Effector CD8-positive, alpha-beta T cell (primary cell): Measurements from ENCODE around the gene NR6A1.

Experiments
- DNase-seq: peaks from one replicate; lab custom pipeline; 2025; lab: John Stamatoyannopoulos, UW

Gene NR6A1

DNA sequence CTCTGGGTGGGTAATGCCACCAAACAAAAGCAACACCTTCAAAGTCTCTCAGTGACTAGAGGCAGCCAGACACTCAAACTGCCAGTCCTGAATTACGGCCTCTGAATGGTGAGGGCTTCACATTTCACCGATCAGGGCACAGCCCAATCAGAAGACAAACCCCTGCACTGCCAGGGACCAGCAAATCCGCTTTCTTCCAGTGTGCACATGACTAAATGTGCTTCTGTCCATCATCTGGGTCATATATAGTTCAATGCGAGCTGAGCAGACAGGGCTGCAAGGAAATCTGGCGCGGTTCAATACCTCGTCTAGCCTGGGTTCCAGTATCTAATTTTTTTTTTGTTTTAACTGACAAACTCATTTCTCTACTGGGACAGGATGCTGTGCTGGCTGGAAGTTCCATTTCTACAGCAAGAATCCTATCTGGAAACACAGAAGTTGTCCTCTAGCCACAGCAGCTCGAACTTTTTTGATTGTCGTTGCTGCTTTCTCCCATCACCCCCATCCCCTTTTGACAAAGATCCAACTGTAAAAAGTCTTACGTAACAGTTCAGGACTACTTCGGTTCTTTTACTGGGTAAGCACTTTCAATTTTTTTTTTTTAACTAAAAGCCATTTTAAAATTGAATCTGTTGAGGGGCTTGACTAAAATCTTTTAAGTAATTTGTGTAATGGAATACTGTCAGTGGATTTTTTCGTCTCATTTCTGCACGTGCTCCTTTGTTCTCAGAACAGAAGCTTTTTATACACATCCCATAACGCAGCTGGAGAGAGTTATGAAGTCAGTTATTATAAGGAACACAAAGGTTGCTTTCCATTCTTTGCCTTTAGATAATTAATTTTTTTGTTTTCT is 112.7 kb downstream of the NR6A1 start:
- peak; percentile 20 for DNase-seq

DNA sequence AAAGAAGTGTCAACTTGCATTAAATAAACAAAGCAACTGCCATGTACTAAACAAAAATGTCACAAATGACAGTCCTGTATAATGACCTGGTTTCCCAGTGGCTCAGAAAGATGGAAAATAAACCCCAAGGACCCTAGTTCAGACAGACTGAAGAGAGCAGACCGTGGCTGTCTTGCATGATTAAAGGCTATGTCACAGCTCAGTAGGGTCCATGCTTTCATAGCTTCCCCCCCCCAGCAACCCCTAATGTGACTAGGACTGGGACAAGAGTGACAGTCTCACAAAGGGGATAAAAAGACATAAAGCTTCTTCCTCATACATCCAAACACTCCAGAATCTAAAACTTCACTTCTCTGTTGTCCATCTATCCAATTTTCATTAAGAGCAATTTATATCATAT is 113.6 kb downstream of the NR6A1 start:
- DNase-seq = no peak

DNA sequence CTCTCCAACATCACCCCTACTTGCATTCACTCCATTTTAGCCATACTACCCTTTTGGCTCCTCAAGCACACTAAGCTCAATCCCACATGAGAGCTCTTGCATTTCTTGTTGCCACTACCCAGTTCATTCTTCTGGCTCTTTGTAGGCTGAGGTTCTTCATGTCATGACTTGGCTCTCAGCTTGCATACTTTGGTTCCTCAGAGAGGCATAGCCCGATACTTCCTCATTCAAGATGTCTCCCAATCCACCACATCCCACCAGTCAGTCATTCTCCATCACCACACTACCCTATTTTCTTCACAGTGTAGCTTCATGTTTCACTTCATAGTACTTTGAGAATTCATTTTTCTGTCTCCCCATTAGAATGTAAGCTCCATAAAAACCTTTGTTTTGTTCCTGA is 116.7 kb downstream of the NR6A1 start:
- DNase-seq = no peak

DNA sequence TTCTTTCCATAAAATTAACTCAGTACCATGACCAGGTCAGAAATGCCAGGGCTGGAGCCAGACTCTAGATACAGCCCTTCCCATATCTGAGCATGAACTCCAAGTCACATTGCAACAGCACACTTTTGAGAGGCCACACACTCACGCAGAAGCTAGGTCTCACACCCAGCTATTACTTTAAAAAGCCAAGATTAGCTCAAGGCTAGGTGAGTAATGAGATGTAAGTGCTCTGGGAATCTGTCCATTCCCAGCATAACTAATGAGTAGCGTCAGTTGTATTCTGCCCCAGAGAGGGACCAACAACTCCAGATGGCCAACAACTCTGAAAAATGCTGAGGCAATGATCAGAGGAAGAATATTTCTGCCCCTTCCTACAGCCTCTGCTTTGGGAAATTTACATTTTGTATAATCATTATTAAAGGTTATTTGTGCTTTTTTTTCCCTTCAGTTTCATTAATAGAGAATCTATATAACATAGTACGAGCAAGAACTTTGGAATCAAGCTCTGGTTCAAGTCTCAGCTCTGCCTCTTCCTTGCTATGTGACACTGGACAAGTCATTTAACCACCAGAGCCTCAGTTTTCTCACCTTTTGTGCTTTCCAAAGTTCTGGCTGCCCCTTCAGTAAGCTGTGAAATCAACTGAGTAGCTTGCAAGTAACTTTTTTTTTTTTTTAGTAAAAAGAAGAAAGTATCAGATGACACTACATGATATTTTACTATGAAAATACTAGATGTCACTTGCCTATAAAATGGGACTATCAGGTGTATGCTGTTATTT is 118.3 kb downstream of the NR6A1 start:
- DNase-seq = no peak

DNA sequence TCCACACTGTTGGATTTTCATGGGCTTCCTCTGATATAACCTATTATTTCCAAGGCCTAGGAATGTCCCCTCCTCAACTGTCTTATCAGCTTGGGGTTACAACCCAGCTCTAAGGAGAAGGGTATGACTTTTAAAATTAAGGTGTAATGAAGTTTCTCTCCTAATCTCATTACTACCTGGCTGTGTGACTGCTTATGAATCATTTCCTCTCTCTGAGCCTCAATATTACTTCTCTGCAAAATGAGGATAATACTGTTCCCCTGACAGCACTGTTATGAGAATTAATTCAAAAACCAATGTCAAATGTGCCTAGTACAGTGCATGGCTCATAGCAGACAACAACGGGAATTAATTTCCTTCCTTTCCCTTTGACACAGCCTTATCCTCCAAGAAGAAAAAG is 118.9 kb downstream of the NR6A1 start:
- no peak for DNase-seq

DNA sequence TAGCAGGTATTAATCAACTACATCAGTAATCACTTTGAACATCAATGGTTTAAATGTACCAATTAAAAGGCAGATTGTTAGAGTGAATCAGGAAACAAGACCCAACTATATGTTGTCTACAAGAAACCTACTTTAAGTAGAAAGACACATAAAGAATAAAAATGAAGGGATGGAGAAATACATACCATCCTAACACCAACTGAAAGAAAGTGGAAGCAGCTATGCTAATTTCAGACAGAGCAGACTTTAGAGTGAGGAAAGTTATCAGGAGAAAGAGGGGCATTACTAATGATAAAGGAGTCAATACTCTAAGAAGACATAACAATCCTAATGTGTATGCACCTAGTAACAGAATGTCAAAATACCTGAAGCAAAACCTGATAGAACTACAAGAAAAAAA is 125.8 kb downstream of the NR6A1 start:
- no peak for DNase-seq

DNA sequence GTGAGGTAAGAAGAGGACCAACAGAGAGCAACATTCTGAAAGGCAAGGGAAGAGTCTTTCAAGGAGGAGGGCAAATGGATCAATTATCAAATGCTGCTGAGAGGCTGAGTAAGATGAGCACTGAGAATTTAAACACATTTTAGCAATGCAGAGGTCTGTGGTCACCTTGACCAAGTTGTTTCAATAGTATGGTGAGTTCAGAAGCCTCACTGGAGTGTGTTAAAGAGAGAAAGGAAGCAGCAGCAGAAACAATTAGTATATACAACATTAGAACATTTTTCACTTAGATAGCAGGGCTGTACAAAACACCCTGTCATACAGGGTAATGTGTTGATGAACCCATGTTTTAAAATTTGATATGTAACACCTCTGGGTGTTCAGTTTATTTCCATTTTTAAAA is 131.5 kb downstream of the NR6A1 start:
- no peak for DNase-seq

DNA sequence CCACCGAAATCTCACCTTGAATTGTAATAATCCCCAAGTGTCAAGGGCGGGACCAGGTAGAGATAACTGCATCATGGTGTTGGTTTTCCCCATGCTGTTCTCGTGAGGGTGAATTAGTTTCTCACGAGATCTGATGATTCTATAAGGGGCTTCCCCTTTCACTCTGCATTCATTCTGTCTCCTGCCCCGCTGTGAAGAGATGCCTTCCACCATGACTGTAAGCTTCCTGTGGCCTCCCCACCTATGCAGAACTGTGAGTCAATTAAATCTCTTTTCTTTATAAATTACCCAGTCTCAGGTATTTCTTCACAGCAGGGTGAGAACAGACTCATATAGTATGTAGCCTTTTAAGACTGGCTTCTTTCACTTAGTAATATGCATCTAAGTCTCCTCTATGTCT is 135.8 kb downstream of the NR6A1 start:
- no peak for DNase-seq

DNA sequence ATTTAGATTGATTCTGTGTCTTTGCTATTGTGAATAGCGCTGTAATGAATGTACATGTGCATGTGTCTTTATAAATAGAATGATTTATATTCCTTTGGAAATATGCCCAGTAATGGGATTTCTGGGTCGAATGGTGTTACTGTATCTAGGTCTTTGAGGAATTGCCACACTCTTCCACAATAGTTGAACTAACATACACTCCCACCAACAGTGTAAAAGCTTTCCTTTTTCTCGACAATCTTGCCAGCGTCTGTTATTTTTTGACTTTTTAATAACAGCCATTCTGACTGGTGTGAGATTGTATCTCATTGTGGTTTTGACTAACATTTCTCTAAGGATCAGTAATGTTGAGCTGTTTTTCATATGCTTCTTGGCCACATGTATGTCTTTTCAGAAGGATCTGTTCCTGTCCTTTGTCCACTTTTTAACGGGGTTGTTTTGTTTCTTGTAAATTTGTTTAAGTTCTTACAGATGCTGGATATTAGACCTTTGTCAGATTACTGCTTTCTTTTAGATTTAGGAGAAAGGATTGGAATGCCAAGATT is 139.0 kb downstream of the NR6A1 start:
- DNase-seq = no peak

DNA sequence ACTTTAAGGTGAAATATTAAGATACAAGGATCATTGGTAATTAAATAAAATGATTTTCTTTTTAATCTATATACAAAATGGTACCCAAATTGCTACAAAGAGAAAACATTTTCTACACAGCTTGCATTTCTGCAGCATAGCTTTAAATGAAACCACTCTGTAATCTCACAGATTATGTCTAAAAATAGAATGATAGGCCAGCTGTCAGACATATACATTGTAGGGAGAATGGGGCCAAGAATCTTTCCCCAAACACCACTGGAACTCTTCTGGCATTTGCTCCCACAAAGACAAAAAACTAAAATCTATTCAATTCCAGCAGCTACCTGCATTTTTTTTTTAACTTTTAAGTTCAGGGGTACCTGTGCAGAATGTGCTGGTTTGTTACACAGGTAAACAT is 139.8 kb downstream of the NR6A1 start:
- no peak for DNase-seq

DNA sequence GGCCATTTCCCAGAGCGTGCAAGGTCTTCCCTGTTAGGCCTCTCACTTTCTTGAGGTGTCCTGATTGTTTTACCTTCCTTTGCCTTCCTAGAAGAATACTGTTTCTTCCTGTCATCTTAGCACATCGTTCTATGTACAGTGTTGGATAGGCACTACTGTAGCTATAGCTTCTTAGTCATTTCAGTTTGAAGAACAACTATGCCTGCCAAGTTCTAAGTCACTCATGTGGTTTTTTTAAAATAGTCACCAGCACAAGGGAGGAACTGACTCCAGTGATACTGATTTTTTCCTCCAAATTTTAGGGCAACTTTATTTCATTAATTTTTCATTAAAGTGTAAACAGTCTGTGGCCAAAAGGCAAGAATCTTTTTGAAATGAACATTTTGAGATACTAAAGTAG is 141.5 kb downstream of the NR6A1 start:
- DNase-seq = no peak

DNA sequence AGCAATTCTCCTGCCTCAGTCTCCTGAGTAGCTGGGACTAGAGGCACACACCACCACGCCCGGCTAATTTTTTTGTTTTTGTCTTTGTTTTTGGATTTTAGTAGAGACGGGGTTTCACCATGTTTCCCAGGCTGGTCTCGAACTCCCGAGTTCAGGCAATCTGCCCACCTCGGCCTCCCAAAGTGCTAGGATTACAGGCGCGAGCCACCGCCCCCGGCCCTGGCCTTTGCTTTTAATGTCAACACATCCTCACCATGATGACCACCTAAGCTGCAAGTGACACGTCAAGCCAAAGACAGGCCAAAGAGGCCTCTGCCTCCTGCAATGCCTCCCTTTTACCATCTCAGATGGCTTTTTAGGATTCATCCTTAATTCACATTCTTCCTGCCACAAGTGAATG is 142.4 kb downstream of the NR6A1 start:
- DNase-seq = no peak

DNA sequence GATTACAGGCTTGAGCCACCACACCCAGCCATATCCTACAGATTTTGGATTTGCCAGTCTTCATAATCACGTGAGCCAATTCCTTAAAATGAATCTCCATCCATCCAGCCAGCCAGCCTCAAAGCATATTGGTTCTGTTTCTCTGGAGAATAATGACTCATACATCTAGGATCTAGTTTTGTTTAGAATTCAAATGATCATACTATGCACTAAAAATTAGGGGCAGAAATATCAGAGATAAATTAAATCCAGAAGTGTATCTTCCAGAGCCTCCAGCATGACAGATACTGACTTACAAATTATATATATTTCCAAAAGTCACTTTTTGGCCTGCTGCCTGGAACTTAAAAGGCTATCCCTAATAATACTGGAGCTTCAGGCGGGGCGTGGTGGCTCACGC is 144.8 kb downstream of the NR6A1 start:
- DNase-seq = no peak

DNA sequence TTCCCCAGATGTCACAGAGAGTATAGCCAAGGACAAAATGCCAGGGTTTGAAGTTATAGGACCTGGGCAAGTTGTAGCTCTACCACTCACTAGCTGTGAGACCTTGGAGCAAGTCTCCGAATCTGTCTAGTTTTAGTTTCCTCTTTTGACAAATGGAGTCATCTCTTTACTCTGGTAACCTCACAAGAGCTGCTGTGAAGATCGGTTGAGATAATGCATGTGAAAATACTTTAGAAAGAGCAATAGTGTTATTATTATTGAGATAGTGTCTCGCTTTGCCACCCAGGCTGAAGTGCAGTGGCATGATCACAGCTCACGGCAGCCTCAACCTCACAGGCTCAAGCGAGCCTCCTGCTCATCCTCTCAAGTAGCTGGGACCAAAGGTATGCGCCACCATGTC is 146.0 kb downstream of the NR6A1 start:
- no peak for DNase-seq

DNA sequence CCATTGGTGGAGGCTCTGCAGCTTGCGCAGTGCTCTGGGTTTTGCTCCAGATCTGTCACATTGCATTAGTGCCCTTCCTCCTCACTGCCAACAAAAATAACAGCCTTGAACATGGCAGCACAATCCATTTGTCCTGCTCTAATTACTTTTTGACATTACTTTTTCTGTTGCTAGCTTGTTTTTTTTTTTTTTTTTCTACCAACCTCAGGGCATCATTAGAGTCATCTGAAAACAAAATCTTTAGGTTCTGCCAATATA is 146.4 kb downstream of the NR6A1 start:
- DNase-seq = no peak

DNA sequence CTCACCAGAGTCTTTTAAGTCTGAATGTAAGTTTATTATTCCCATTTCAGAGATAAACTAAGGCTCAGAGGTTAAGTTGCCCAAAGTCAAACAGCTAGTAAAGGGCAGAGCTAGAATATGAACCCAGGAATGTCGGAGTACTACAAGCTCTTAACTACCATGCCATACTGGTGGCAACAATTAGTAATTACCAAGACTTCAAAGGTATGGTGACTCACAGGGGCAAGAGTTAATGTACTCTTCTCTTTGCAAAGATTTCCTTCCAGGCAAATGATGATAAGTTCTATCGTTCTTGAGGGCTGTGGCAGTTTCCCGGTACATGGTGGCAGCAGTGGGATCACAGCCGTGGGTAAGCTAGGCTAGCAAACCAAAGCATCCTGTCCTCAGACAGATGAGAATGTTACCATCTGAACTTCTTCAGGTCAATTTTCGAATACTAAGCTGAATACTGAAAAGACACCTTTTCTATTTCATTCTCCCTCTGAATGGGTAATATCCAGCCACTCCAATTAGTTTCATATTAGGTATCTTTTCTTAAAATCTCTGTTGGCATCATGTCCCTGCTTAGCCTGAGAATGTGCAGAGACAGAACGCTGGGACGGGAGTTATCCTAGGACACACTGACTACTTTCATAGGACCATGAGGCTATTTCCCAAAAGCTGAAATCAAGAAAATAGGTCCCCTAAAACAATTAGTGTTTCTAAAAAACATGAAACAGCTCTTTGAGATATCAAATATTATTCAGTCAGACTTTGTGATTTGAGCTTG is 147.0 kb downstream of the NR6A1 start:
- DNase-seq = no peak

DNA sequence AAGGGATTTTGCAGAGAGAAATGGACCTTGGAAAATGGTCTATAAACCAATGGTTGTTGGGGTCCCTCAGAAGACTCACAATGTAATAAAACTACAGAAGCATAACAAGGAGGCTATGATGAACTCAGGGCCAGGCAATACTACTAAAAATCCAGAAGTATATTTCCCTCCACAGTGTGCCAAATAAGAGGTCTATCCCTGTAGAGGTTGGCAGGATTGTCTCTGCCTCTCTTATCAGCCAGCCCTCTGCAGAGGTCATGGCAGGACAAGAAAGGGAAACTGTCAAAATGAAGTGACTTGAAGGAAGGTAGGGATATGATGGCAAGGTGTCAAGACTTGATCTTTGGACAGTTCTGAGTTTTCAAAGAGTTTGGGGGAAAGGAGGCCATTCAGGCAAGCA is 148.2 kb downstream of the NR6A1 start:
- DNase-seq = no peak

DNA sequence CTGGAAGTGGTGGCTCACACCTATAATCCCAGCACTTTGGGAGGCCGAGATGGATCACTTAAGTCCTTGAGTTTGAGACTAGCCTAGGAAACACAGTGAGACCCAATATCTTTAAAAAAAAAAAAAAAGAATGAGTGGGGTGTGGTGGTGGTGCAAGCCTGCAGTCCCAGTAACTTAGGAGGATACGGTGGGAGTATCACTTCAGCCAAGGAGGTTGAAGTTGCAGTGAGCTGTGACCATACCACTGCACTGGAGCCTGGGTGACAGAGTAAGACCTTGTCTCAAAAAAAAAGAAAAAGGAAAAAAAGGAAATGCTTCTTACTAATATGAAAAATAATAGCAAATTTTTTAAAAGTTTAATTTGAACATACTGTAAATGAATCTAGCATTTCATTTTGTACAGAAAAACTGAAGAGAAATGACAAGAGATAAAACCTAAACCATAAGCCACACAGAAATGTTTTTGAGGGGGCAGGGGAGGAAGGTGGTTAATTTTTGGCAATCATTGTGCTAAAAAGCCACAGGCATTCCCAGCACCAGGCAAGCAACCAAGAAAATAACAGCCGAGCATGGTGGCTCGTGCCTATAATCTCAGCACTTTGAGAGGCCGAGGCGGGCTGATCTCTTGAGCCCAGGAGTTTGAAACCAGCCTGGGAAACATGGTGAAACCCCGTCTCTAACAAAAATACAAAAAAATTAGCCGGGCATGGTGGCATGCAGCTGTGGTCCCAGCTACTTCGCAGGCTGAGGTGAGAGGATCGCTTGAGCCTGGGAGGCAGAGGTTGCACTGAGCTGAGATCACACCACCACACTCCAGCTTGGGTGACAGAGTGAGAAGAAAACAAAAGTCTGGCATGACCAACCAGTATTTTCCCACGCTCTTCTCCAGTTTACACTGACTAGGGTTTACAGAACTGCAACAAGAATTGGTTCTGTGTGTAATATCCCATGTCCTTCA is 149.5 kb downstream of the NR6A1 start:
- no peak for DNase-seq

DNA sequence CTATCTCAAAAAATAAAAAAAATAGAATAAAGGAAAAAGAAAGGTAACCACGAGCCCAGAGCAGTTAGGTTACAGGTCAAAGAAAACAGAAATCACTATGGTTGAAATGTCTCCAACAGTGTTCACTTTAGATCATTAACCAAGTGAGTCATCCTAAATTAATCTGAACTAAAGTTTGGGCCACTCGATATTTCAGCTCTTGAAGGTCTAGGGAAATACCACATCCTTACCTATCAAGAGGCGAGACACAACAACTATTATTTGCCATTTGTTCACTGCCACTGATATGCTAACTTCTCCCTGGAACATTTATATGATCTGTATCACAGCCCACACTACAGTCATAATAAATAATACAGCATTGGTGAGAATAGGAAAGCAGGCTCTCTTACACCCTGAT is 152.6 kb downstream of the NR6A1 start:
- DNase-seq = no peak

DNA sequence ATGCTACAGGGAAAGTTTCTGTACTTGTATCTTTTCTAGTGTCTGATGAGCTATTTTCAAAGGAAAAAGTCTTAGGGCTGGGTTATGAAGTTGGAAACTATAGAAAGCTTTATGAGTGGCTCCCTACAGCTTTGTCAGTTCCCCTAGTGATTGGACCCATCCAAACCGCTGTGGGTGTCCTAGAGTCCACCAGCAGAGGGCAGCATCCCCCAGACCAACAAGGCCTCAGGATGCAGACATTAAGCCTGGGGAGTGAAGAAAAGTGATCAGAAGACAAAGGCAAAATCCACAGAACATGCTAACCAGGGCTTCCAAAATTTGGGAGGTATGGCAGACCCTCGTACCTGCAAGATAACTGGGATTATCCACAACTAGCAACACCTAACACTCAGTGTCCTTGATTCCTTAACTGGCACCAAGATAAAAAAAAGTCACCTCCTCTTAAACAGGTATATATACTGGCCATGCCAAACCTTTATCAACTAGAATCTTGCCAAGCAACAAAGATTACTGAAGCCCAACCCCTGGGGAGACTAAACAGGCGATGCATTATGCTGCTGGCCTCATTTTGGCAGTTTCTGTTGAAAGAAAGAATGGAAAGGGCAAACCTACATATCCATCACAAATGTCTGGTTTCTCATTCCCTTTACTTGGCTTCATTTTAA is 153.5 kb downstream of the NR6A1 start:
- DNase-seq = peak; percentile 54

DNA sequence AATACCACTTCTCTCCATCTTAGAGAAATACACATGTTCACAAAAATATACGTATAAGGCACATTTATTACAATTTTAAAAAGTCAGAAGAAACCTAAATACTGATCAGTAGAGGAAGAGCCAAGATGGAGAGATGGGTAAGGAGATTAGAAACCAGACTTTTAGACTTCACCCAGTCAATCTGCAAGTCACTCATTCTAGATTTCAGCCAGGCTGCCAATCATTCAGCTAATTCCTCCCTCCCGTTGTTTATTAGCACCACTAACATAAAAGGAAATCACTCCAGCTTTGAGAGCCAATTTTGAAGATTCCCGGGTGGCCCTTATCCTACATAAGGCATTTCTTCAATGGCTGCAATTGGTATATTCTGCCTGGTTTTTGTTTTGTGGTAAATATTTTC is 154.2 kb downstream of the NR6A1 start:
- no peak for DNase-seq
